Stimulated activated CD8-positive, alpha-beta memory T cell treated with anti-CD3 and anti-CD28 coated beads, Interleukin-12 subunit alpha, Interleukin-12 subunit beta, amount 100 ng/mL, for 4 hours (primary cell): ENCODE measurements around the gene SLC13A4.
"Not testable (repeated sequence)": the region's sequence is repeated elsewhere in the genome, so short reads cannot be mapped to it uniquely, and the experiment has no call there.

Source experiments
- DNase-seq: peaks from one replicate; pipeline ENCODE4 v3.0.0-alpha.2; 2020; ENCODE audit warnings: low read depth

Gene SLC13A4

DNA sequence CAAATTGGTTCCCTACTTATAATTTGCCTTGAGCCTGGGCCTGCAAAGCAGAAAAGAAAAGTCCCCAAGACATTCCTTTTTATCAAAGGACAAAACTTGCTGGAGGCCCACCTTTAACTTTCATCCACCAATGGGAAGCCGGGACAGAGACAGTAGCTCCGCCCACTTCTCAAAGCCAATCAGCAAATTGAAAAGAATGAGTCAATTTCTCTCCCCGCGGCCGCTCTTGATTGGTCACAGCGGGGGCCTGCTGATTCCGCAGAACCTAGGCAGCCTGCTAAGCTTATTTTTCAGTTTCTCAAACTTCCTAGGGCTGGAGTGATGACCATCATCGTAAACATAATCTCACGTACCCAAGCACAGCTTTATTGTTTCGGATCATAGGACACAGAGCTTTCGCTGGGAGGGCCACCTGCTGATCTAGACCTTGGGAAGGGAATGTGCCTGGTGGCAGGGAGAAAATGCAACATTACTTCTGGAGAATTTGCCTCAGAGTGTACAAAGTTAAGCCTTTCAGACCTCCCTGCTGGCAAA lies at the start of gene SLC13A4:
SLC13A4 (minus strand) TSS at position 51 of the 534 bp plus-strand sequence. CDS start 690 bp downstream, outside the sequence.
- no peak for DNase-seq

- DNase-seq = not testable (repeated sequence)
Measured at GRCh38 chr7:135775915-135776314, 47.9 kb upstream of the SLC13A4 start.

GRCh38 chr7:135775230-135775629 lies 47.2 kb upstream of the SLC13A4 start:
- no peak for DNase-seq

DNA sequence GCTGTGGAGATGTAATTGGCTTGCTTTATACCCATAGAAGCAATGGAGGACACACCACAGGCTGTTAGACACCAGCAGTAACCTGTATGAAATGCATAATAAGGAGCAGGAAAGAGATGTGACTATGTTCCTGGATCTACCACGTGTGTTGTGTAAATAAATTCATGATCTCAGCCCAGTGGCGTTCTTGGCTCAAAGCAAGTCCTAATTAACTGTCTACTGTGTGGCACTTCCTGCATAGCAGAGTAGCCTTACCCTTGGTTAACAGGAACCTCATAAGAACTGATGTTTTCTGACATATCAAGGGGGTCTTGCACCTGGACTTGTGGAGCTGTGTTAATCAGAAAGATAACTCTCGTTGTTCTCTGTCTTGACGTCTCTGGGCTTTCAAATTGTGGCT lies 46.3 kb upstream of the SLC13A4 start:
- DNase-seq = no peak

- DNase-seq = no peak
Measured at GRCh38 chr7:135773464-135773863, 45.5 kb upstream of the SLC13A4 start.

DNA sequence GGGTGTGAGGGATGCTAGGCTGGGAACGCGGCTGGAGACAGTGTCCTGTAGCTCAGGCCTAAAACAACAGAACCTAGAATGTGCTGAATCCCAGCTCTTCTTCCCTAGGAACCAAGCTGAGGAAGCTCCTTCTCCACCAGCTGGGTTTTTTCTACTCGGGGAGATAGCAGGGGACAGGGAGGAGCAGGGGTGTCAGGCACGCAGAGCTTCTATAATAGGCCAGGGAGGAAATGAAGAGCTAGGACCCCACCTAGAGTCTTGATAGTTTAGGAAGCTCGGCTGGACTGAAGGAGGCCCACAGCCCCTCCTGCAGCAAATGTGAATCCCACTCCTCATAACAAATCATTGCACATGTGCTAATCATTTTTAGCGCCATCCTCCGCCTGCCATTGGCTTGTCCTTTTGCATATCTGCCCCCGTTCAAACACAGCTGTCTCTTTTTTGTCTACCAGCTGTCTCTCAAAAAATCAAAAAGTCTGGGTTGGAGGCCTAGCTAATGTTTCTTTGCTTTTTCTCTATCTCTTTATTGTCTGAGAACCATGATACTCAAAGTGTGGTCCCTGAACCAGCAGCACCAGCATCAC lies 44.7 kb upstream of the SLC13A4 start:
- DNase-seq = no peak

GRCh38 chr7:135771961-135772638 lies 44.1 kb upstream of the SLC13A4 start:
- no peak for DNase-seq

- DNase-seq = no peak
Measured at GRCh38 chr7:135771051-135771450, 43.1 kb upstream of the SLC13A4 start.

DNA sequence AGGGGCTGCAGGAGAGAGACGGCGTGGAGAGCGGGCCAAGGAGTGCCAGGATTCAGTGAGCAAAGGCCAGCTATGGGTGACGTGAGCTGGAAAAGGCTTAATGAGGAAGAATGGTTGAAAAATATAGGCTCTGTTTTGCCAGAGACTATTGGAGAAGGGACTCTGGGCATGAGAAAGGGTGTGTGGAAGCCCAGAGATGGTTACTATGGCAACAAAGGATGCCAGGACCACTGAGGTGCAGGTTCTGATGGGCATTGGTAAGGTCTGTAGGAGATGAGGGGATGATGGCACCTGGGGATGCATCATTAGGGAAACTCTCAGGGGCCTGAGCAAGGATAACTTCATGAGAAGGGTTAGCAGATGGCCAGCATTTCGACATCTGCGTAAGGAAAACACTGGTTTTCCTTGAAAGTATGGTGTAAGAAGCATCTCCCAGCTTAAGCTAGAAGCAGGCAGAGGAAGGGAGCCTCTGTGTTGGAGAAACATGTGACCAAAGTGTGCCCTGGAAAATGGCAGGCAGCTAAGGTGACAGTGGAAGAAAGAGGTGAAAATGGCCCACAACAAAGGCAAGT lies 42.2 kb upstream of the SLC13A4 start:
- DNase-seq = no peak

- no peak for DNase-seq
Measured at GRCh38 chr7:135769005-135769802, 41.2 kb upstream of the SLC13A4 start.

DNA sequence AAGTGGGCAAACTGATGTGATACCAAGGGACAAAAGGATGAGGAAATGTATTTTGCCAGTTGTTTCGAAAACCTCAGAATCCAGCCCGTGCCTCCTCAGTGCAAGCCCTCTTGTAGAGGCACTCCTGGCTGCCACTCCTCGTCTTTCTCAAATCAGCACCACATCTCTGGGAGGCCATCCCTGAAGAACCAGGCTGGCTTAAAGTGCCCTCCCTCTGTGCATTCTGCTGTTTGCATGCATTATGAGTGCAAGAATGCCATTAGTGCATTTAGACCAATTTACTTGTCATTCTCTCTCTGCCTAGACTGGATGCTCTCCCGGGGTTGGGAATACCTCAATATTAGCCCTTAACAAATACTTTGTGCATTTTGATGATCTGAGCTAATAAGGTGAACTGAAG lies 40.5 kb upstream of the SLC13A4 start:
- no peak for DNase-seq

DNA sequence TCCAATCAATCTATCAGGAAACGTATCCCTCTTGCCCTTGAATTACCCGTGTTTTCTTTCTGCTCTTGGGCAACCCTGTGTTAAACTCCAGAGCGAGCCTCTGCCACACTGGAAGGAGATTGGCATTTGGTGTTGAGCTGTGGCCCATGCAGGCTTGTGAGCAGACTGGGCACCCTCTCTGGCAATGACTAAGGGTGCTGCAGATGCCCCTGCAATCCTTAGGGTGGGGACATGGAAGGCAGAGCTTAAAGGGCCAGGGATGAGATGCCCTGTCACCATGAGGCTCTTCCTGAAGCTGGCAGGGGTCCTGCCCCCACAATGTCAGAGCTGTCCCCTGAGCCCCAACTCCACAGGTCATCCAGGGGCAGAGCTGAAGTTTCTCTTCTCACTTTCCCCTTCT lies 40.1 kb upstream of the SLC13A4 start:
- DNase-seq = no peak

GRCh38 chr7:135763261-135763660 lies 35.3 kb upstream of the SLC13A4 start:
- no peak for DNase-seq

DNA sequence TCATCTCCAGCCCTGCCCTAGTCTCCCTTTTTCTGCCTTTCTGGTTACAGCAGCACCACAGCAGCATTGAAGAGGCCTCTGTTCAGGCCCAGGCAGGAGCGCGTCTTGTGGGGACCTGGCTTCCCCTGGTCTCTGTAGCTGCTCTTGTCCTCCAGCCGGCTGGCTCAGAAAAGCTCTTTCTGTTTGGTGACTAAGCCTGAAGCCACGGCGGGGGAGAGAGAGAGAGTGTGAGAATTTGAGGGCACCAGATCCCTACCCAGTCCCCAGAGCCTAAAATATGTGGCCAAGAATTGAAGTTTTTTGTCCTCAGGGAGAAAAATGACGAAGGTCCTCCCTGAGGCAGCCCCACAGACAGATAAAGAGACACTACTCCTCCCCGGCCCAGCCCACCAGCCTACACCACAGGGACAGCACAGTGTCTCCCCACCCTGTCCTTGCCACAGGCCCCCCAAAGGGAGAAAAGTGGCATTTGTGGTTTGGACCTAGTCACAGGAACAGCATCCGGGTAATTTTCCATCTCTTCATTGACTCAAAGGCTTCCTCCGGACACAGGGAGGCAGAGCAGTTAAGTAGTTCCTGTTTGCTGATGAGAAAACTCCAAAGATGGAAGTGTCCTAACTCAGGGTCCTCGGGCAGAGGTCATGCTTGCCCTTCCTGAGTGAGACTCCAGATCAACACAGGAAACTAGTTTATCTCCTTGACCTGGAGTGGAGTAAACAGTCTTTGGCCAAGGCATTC lies 33.9 kb upstream of the SLC13A4 start:
- no peak for DNase-seq

GRCh38 chr7:135759532-135759931 lies 31.5 kb upstream of the SLC13A4 start:
- no peak for DNase-seq

- no peak for DNase-seq
Measured at GRCh38 chr7:135758531-135758932, 30.5 kb upstream of the SLC13A4 start.

DNA sequence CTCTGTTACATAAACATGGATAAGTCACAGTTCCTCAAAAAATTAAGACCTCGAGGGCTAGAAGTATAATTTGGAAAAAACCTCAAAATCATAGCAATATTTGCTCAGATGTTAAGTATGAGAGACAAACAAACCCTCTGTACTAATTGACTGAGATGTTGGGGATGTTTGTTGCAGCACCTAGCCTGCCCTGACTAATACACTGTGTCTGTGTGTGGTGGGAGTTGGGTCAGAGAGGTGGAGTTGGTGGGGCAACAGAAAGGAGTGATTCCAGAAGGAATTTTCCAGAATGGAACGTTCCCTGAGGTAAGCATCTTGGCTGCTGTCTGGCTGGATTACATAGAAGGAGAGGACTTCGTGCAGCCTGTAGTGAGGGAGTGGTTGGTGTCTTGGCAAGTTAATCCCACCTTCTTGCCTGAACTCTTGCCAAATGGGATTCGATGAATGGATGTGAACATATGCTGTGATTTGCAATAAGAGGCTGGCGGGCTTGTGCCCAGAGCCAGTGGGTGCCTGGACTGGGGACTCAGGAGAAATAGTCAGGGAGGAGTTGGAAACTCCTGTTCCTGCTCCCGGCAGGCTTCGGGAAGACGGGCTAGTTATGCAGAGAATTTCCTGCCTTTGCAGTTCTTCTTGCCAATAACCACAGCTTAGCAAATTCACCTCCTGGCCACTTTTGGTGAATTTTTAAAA lies 29.9 kb upstream of the SLC13A4 start:
- no peak for DNase-seq

- no peak for DNase-seq
Measured at GRCh38 chr7:135756191-135756590, 28.2 kb upstream of the SLC13A4 start.

DNA sequence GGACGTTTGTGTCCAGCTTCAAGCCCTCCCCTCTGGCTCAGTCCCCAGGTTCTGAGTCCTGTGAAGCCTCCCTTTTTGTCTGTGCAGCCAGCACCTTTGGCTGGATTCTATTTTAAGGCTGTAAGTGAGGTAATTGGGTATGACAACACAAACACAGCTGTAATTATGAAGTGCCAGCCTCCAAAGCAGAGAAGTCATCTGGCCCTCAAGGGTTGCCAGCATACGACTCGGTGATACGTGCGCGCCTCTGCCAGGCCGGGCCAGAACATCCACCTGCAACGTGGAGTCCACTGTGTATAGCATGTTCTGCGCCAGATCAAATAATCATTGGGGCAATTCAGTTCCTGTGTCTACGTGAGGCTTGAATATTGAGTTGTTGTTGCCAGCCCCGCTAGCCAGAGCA lies 27.4 kb upstream of the SLC13A4 start:
- no peak for DNase-seq

DNA sequence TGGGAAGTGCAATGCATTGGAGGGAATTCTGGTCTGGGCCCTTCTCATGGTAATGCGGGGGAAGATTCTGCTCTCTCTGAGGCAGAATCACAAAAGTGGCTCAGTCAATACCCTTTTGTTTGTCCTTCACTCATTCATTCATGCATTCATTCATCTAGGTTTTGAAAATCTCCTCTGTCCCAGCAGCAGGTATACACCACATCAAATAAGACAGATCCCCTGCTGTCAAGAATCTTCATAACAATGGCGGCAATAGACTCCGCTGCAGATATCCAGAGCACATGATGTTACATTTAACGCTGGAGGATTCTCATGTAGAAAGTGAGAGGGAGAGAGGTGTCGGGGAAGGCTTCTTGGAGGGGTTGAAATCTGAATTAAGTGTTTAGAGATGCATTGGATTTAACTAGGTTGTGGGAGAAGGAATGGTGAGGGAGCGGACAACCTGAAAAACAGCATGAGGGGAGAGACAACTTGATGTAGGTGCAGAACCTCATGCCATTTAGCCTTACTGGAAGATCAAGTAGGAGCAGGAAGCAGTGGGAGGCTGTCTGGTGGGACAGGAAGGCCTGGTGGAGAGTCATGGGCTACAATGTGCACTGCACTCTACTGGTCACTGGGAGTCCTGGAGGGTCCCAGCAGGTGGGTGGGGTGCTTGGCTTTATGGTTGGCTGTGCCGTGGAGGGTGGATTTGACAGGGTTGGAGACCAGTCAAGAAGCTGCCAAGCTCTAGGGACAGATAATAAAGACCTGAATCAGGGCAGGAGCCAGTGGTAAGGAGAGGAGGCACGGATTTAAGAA lies 25.8 kb upstream of the SLC13A4 start:
- no peak for DNase-seq
